RPMI8226 (cell line): ENCODE results near the gene NFATC3.

ENCODE experiments used
- DNase-seq: peaks from one replicate; pipeline ENCODE4 v3.0.0-alpha.2; 2015

The NFATC3 gene

GRCh38 chr16:68190736-68191510 is 105.8 kb downstream of the NFATC3 start:
- no peak for DNase-seq

DNA sequence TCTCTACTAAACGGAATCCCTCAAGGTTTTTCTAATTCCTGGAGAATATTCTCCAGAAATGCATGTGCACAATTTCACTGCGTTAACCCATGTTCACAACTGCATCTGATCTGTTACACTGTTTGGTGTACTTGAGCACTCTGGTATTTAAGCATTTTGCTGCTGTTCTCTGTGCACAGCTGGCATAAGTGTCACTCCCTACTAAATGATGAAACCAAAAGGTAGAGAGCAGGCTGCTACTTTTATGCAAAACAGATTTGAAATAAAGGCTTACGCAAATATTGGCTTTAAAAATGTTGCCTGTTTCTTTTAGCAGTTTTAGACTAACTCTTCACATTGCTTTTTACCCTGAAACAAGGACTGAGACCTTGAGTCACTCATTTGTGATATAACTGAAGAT is 109.1 kb downstream of the NFATC3 start:
- no peak for DNase-seq

DNA sequence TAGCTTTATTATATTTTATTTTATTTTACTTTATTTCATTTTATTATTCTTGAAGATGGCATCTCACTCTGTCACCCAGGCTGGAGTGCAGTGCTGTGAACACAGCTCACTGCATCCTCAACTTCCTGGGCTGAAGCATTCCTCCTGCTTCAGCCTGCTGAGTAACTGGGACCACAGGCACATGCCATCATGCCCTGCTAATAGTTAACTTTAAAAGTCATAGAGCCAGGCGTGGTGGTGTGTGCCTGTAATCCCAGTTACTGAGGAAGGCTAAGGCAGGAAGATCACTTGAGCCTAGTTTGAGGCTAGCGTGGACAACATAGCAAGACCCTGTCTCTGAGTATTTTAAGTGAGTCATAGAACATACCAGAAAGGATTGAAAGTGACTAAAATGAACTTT is 112.1 kb downstream of the NFATC3 start:
- DNase-seq: no peak

DNA sequence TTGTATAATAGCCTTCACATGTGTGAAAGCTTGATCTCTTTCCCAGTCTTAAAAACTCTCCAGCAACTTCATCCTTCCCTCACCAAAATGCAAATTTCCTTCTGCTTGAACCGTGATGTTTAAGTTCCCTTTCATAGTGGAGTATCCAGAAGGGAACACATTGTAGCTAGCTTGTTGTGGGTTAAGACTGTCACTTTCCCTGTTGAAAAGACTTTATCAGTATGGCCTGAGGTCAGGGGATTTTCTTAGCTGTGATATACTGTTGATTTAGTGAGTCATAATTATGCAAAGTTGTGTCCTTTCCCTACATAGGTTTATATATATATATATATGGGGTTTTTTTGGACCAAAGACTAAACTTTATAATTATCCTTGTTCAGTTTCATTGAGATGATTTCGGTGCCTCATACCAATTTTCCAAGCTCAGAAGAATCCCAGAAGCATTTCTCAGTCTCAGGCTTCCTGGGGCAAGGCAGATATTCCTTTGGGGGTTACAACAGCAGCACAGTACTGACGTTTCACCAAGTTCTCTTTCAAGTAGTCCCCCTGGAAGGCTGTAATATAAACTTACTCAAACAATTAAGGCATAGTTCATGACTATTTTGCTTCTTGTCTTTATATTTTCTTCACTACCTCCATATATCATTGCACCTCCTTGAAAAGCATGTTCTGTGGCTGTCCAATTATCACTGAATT is 115.1 kb downstream of the NFATC3 start:
- no peak for DNase-seq

- no peak for DNase-seq
Measured at GRCh38 chr16:68202091-68202519, 116.9 kb downstream of the NFATC3 start.

DNA sequence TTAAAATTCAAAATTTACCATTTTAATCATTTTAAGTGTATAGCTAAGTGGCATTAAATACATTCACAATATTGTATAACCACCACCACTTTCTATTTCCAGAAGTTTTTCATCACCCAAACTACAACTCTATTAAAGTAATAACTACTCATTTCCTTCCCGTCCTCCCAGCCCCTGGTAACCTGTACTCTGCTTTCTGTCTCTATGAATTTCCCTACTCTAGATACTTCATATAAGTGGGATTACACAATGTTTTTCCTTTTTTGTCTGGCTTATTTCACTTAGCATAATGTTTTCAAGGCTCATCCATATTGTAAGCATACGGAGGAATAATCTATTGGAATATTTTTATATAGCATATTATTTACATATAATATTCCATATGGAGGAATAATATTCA is 121.1 kb downstream of the NFATC3 start:
- no peak for DNase-seq

DNA sequence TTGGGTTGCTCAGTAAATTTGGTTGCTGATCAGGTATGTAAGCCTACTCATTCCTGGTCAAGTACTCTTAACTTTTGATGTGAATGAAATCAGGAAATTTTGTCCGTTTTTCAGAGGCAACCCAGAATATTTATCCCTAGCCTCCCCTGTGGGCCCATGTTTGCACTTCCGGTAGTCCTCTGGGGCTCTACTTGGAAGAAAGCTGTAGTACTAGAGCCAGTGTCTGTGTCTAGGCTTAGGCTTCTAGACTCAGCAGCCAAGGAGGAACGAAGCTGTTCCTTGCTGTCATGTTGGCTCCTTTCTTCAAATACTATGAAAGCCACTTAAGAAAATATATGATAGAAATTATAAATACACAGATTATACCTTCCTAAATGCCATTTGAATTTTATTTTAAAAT is 129.6 kb downstream of the NFATC3 start:
- DNase-seq: no peak

DNA sequence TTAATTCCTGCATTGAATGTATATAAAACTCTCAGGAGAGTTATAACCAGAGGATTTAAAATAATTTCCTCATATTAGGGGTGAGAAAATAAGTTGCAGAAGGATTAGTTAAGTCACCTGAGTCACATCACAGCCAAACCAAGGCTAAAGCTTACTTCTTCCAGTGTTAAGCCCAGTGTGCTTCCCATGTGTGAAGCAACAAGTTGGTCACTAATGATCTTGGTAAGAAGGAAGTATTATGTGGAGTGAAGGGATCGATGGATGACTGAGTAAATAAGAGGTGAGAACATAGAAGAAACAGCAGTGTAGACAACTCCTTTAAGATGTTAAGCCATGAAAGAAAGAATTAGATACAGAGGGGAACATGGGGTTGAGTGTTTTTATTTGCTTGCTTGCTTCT is 130.1 kb downstream of the NFATC3 start:
- no peak for DNase-seq

DNA sequence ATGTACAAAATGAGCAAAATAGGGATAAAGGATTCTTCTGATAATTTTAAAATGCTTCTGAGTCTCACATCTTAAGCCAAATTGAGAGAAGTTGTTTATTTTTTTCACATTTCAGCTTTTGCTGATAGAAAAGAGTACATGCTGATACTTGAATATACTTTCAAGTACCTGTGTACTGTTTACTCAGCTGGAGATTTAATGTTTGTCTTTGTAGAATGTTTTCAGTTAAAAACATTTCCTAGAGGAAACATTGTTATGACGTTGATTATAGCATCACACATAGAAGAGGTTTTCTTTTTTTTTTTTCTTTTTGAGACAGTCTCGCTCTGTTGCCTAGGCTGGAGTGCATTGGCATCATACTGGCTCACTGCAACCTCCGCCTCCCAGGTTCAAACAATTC is 131.1 kb downstream of the NFATC3 start:
- DNase-seq: no peak

- DNase-seq: no peak
Measured at GRCh38 chr16:68217506-68217905, 132.3 kb downstream of the NFATC3 start.

GRCh38 chr16:68219725-68220351 is 134.7 kb downstream of the NFATC3 start:
- DNase-seq: no peak

DNA sequence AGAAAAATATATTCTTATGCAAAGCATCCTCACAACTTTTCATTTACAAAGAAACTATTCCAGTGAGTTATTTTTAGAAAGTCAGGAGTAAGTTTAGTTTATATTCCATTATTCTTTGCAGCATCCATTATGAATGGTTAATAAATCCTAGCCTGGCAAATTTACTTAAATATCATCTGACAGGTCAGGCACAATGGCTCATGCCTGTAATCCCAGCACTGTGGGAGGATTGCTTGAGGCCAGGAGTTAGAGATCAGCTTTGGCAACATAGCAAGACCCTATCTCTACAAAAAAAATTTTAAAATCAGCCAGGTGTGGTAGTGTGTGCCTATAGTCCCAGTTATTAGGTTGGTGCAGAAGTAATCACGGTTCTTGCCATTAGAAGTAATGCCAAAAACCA is 137.9 kb downstream of the NFATC3 start:
- DNase-seq: no peak

DNA sequence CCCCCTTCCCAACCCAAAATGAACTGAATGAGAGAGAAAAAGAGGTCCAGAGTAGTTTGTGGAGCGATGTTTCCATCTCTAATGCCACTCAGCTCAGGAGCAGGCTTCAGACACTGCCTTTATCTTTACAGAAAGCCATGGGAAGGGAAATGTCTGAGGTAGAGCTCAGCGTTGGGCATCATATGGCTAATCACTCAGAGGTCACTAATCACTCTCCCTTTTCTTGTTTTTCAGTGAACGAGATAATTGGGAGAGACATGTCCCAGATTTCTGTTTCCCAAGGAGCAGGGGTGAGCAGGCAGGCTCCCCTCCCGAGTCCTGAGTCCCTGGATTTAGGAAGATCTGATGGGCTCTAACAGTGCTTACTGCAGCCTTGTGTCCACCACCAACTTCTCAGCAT is 140.9 kb downstream of the NFATC3 start:
- no peak for DNase-seq

GRCh38 chr16:68227183-68227793 is 142.1 kb downstream of the NFATC3 start:
- no peak for DNase-seq

DNA sequence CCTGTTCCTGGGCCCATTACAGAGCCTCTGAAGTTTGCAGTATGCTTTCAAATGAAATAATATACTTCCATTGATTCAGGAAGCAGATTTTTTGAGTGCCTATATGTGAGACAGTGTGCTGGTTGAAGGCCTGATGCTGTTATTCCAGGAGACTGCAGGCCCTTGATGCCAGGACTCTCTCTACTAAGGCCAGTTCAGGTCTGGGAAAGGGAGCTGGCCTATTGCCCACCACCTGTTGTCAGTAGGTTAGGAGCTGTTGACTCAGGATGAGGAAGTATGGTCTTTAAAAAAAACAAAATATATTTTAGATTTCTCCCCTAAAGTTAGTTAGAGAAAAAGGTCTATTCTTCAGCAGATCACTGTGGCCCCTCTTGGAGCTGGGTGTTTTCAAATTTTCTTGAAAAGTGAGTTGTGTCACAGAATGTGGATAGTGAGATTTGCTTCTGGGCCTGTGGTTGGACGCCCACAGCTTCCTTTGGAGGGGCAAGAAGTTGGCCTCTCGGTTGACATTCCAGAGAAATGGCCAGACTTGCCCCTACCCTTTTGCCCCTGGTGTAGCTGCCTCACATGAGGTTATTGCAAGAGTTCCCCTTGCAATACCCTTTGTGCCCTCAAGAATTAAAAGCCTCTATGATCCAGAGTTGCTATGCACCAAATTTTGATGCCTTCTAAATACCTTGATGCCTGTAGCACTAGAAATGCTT is 142.8 kb downstream of the NFATC3 start:
- DNase-seq: no peak

GRCh38 chr16:68228652-68229051 is 143.5 kb downstream of the NFATC3 start:
- DNase-seq: no peak

DNA sequence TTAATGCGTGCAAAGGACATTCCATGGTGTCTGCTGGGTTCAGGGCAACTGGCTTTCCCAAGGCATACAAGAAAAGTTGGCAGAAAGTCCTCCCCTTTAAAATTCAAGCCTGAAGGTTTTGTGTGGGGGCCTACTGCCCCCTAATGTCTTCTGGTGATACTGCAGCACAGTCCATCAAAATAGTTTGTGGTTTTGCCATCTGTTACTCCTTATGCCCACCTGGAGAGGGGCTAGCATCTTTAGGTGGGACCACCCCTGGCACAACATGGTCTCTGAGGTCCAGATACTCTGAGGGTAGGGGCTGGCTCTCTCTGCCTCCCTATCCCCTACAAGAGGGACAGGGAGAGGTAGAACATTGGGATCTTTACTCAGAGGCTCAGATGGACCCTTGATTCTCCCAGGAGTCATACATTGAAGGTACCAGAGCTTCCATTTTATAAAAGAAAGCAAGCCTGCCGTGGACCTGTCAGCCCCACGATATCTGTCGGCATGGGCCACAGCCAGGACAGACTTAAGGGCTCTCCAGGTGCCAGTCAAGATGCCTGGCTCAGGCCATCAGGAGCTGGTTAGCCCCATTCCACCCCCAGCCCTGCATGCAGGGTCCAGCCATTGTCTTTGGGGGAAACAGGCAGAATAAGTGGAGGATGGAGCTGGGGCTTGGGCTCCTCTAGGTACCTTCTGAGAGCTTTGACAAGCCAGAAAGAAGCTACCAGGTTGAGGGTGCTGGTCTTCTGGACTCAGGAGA is 144.4 kb downstream of the NFATC3 start:
- peak; percentile 49 for DNase-seq

- no peak for DNase-seq
Measured at GRCh38 chr16:68230176-68230571, 145.0 kb downstream of the NFATC3 start.

GRCh38 chr16:68230956-68231355 is 145.8 kb downstream of the NFATC3 start:
- no peak for DNase-seq

GRCh38 chr16:68231384-68232136 is 146.4 kb downstream of the NFATC3 start:
- no peak for DNase-seq

DNA sequence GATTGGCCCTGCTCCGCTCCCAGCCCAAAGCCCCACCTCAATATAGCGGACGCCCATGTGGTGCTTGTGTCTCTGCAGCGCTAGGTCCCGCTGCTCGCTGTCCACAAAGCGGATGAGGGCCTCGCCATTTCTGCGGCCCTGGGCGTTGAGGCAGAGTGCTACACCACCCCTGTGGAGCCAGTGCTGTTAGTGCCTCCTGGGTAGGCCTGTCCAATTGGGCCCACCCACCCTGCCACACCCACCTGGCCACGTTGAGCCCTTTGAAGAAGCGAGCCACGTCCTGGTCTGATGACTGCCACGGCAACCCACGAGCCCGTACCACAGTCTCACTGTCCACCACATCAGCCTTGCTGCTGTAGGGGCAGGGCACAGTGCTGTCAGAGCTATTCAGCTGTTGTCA is 147.2 kb downstream of the NFATC3 start:
- DNase-seq: no peak
